Neural progenitor cell (in vitro differentiated cells): ENCODE data around the gene MYBPC1.

ENCODE experiments used
- EZH2 ChIP-seq: fragments of 200-600 bp; sonication (generic); IDR thresholded peaks from 2 replicates; pipeline ENCODE4 v1.6.1; 2017; ENCODE audit warnings: antibody characterized with exemption, mild to moderate bottlenecking, moderate library complexity
- TF ChIP-seq, protein P1 (sequence below): fragments of 200-600 bp; sonication (generic); IDR thresholded peaks from 2 replicates; pipeline ENCODE4 v1.5.1; 2017; ENCODE audit warnings: antibody characterized with exemption, mild to moderate bottlenecking

DNA sequence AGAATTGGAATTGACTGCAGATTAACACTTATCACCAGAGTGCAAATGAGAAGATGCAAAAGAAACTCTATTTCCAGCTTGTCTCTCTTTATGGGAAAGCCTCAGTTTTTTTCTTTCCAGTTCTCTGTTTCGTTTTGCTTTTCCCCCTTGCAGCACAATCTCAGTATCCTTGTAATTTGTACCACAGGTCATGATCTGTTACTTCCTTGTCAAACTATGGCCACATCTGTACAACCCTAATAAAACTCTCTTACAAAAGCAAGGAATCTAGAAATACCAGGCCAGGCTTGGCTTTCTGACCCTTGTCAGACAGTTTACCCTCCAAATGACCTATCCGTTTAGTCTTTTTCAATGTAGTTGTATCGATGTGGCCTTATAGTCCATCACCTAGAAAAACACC is 33.9 kb downstream of the MYBPC1 start:
- TF ChIP-seq, protein P1, sequence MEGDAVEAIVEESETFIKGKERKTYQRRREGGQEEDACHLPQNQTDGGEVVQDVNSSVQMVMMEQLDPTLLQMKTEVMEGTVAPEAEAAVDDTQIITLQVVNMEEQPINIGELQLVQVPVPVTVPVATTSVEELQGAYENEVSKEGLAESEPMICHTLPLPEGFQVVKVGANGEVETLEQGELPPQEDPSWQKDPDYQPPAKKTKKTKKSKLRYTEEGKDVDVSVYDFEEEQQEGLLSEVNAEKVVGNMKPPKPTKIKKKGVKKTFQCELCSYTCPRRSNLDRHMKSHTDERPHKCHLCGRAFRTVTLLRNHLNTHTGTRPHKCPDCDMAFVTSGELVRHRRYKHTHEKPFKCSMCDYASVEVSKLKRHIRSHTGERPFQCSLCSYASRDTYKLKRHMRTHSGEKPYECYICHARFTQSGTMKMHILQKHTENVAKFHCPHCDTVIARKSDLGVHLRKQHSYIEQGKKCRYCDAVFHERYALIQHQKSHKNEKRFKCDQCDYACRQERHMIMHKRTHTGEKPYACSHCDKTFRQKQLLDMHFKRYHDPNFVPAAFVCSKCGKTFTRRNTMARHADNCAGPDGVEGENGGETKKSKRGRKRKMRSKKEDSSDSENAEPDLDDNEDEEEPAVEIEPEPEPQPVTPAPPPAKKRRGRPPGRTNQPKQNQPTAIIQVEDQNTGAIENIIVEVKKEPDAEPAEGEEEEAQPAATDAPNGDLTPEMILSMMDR, result no peak
- no peak for TF ChIP-seq EZH2
